ENCODE data around the gene RASGEF1B.

DNA sequence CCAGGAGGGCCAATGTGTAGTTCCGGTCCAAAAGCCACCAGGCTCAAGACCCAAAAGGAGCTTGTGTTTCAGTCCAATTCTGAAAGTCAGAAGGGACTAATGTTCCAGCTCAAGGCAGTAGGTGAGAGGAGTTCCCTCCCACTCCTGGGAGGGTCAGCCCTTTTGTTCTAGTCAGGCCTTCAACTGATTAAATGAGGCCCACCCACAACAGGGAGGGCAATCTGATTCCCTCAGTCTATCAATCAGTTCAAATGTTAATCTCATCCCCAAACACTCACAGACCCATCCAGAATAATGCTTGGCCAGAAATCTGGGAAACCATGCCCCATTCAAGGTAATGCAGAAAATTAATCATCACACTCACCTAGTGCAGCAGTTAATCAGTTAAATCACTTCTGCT is 35.8 kb upstream of the RASGEF1B start:
- TF ChIP-seq REST (IDR thresholded peaks at IDR 0.05; ENCODE audit: insufficient read depth in 1 of 2, low read depth in 2 of 2, low read length in 2 of 2) (no peak), POLR2AphosphoS5 (IDR thresholded peaks at IDR 0.05; ENCODE audit: low read depth, low read length) (no peak), TAF1 (IDR thresholded peaks at IDR 0.05; ENCODE audit: borderline replicate concordance, insufficient read depth, low read length) (no peak), FOXP2 (optimal IDR thresholded peaks at IDR 0.05; ENCODE audit: borderline replicate concordance, extremely low read depth, extremely low read length, insufficient read depth) (no peak), SIN3A (IDR thresholded peaks at IDR 0.05; ENCODE audit: borderline replicate concordance, insufficient read depth, low read length) (no peak)

Measured in PFSK-1 (cell line).